ENCODE measurements around the gene PAFAH1B2.
A peak's percentile ranks its signal among the peaks of the same experiment; 100 is the strongest.
"Not testable (repeated sequence)": the region's sequence is repeated elsewhere in the genome, so short reads cannot be mapped to it uniquely, and the experiment has no call there.

The PAFAH1B2 gene

GRCh38 chr11:117143871-117144476 lies at the start of gene PAFAH1B2:
PAFAH1B2 (plus strand) TSS chr11:117144287; CDS start chr11:117152448, 8,161 bp downstream.
- DNase-seq, result peak; percentile 94

GRCh38 chr11:117094776-117095175 lies 49.3 kb upstream of the PAFAH1B2 start:
- DNase-seq, result no peak

GRCh38 chr11:117095284-117096161 lies 48.6 kb upstream of the PAFAH1B2 start:
- DNase-seq, result no peak

- no peak for DNase-seq
Observed at GRCh38 chr11:117096201-117096991, 47.7 kb upstream of the PAFAH1B2 start.

GRCh38 chr11:117097014-117097388 lies 47.1 kb upstream of the PAFAH1B2 start:
- DNase-seq, result no peak

GRCh38 chr11:117097389-117098268 lies 46.5 kb upstream of the PAFAH1B2 start:
- DNase-seq, result no peak

- DNase-seq, result peak; percentile 89
Observed at GRCh38 chr11:117098269-117099232, 45.5 kb upstream of the PAFAH1B2 start, which contains the start of gene SIK3. SIK3 (minus strand) TSS chr11:117098428; CDS start chr11:117098415, 13 bp downstream.

- DNase-seq, result no peak
Observed at GRCh38 chr11:117099696-117100095, 44.4 kb upstream of the PAFAH1B2 start.

GRCh38 chr11:117100556-117100955 lies 43.5 kb upstream of the PAFAH1B2 start:
- no peak for DNase-seq

- DNase-seq, result no peak
Observed at GRCh38 chr11:117107701-117108590, 36.1 kb upstream of the PAFAH1B2 start.

- no peak for DNase-seq
Observed at GRCh38 chr11:117110294-117110950, 33.7 kb upstream of the PAFAH1B2 start.

GRCh38 chr11:117112497-117112896 lies 31.6 kb upstream of the PAFAH1B2 start:
- DNase-seq, result not testable (repeated sequence)

GRCh38 chr11:117112939-117113338 lies 31.1 kb upstream of the PAFAH1B2 start:
- DNase-seq, result not testable (repeated sequence)

- DNase-seq, result no peak
Observed at GRCh38 chr11:117117681-117118080, 26.4 kb upstream of the PAFAH1B2 start.

- no peak for DNase-seq
Observed at GRCh38 chr11:117121176-117121575, 22.9 kb upstream of the PAFAH1B2 start.

GRCh38 chr11:117122556-117122955 lies 21.5 kb upstream of the PAFAH1B2 start:
- no peak for DNase-seq

GRCh38 chr11:117126223-117126965 lies 17.7 kb upstream of the PAFAH1B2 start:
- DNase-seq, result no peak

GRCh38 chr11:117127171-117127901 lies 16.8 kb upstream of the PAFAH1B2 start:
- DNase-seq, result peak; percentile 6

All from NCI-H2029 (cell line).